MCF 10A (cell line): Measurements from ENCODE around the gene ENTPD6. TPM values are rescaled to one million over a fixed set of nuclear protein-coding genes. Genes with fewer than 3 reads are reported as not detected.

Experiments used
- BruUV-seq: library from RNA; stranded (reverse); fragments of 400-500 nt; replicated peaks from 2 replicates; lab custom pipeline; 2021; lab: Mats Ljungman, UMichigan
- CTCF ChIA-PET: fragments of 300-600 bp; sonication (Branson Sonifier 250); formaldehyde crosslinking; extraction: SDS; loops from one replicate; lab custom pipeline; 2021; ENCODE audit warnings: antibody characterized with exemption, inconsistent platforms; lab: Yijun Ruan, JAX
- POLR2A ChIA-PET: fragments of 300-600, 350-650 bp; sonication (Branson Sonifier 250); formaldehyde crosslinking; extraction: SDS; loops from one replicate; lab custom pipeline; 2020; ENCODE audit warnings: antibody characterized with exemption, inconsistent platforms; lab: Yijun Ruan, JAX
- DNase-seq: peaks from one replicate; pipeline ENCODE4 v3.0.0-alpha.2; 2018; ENCODE audit not compliant: unreplicated experiment
- H3K27ac Mint-ChIP-seq: one replicate; pipeline ENCODE4 v1.8.0; 2022; ENCODE audit warnings: mild to moderate bottlenecking, low read depth, mixed read lengths; ENCODE audit not compliant: unreplicated experiment
- H3K27me3 Mint-ChIP-seq: one replicate; pipeline ENCODE4 v1.8.0; 2022; ENCODE audit warnings: mixed read lengths; ENCODE audit not compliant: insufficient read depth, unreplicated experiment
- H3K36me3 Mint-ChIP-seq: one replicate; pipeline ENCODE4 v1.8.0; 2022; ENCODE audit warnings: mild to moderate bottlenecking, moderate library complexity, mixed read lengths; ENCODE audit not compliant: insufficient read depth, unreplicated experiment
- H3K4me1 Mint-ChIP-seq: one replicate; pipeline ENCODE4 v1.8.0; 2022; ENCODE audit warnings: mixed read lengths; ENCODE audit not compliant: insufficient read depth, unreplicated experiment
- H3K4me3 Mint-ChIP-seq: one replicate; pipeline ENCODE4 v1.8.0; 2022; ENCODE audit warnings: mild to moderate bottlenecking, moderate library complexity, mixed read lengths; ENCODE audit not compliant: unreplicated experiment
- H3K9me3 Mint-ChIP-seq: one replicate; pipeline ENCODE4 v1.8.0; 2022; ENCODE audit warnings: mixed read lengths; ENCODE audit not compliant: unreplicated experiment
- CTCF ChIP-seq: fragments of 200-600 bp; IDR thresholded peaks from one replicate; pipeline ENCODE4 v1.8.0; 2022; ENCODE audit warnings: antibody characterized with exemption, mild to moderate bottlenecking; ENCODE audit not compliant: unreplicated experiment
- intact Hi-C: fragments of 100-400 bp; cut with micrococcal nuclease; formaldehyde crosslinking; loops from 2 replicates; pipeline ENCODE4 v1.14.1; 2022
- total RNA-seq: library from RNA; stranded (reverse); gene quantifications from 2 replicates; pipeline ENCODE4 v1.2.3, GENCODE V29; 2022

The ENTPD6 gene
- total RNA-seq, 1 experiment from 2014 or later, result 98.0 TPM

GRCh38 chr20:25206548-25206947 lies 11.0 kb downstream of the ENTPD6 start:
- no TSS peak for BruUV-seq
- no peak overlapping the region for H3K27ac Mint-ChIP-seq
- no peak for TF ChIP-seq CTCF
- CTCF ChIA-PET, result interaction anchor here (1.2 kb wide), 1 partner anchor 89 kb away, joined by 3 read pairs; no protein-coding TSS in a partner anchor
- no peaks in the 10 kb centered on the region for H3K9me3 Mint-ChIP-seq
- H3K27me3 Mint-ChIP-seq, result no peaks in the 10 kb centered on the region
- no peak overlapping the region for H3K4me3 Mint-ChIP-seq
- H3K36me3 Mint-ChIP-seq, result peaks cover 16% of the 10 kb centered on the region
- intact Hi-C loops, result no loop called here
- peaks cover 20% of the 10 kb centered on the region for H3K4me1 Mint-ChIP-seq
- DNase-seq, result no peak
- POLR2A ChIA-PET, result interaction anchor here (1.3 to 8.4 kb wide), 3 partner anchors 10 to 43 kb away, joined by 4 to 81 read pairs (median 8); partner anchors contain the start of gene PYGB

GRCh38 chr20:25207149-25207959 lies 11.8 kb downstream of the ENTPD6 start:
- no peaks in the 10 kb centered on the region for H3K27me3 Mint-ChIP-seq
- ChIA-PET CTCF (interaction anchor here (1.2 to 1.6 kb wide), 3 partner anchors 10 to 192 kb away, joined by 3 to 5 read pairs (median 3); no protein-coding TSS in a partner anchor), POLR2A (interaction anchor here (1.3 to 8.4 kb wide), 4 partner anchors 11 to 42 kb away, joined by 3 to 81 read pairs (median 6); partner anchors contain the start of gene PYGB)
- H3K4me3 Mint-ChIP-seq, result no peak overlapping the region
- H3K36me3 Mint-ChIP-seq, result peaks cover 19% of the 10 kb centered on the region
- BruUV-seq, result no TSS peak
- H3K4me1 Mint-ChIP-seq, result peaks cover 18% of the 10 kb centered on the region
- no peak for TF ChIP-seq CTCF
- no peak overlapping the region for H3K27ac Mint-ChIP-seq
- DNase-seq, result no peak
- intact Hi-C loops, result no loop called here
- H3K9me3 Mint-ChIP-seq, result no peaks in the 10 kb centered on the region

GRCh38 chr20:25207960-25208534 lies 12.5 kb downstream of the ENTPD6 start:
- intact Hi-C loops, result no loop called here
- no peak overlapping the region for H3K27ac Mint-ChIP-seq

More at GRCh38 chr20:25207960-25208534, 12.5 kb downstream of the ENTPD6 start:
- no peaks in the 10 kb centered on the region for H3K27me3 Mint-ChIP-seq
- H3K4me3 Mint-ChIP-seq, result no peak overlapping the region
- no peaks in the 10 kb centered on the region for H3K9me3 Mint-ChIP-seq
- ChIA-PET CTCF (interaction anchor here (1.3 to 1.6 kb wide), 2 partner anchors 10 to 191 kb away, joined by 3 to 5 read pairs; no protein-coding TSS in a partner anchor), POLR2A (interaction anchor here (1.4 to 2.2 kb wide), 3 partner anchors 11 to 39 kb away, joined by 3 to 8 read pairs (median 4); no protein-coding TSS in a partner anchor)
- BruUV-seq, result no TSS peak
- TF ChIP-seq CTCF, result no peak
- peaks cover 25% of the 10 kb centered on the region for H3K36me3 Mint-ChIP-seq
- H3K4me1 Mint-ChIP-seq, result peaks cover 16% of the 10 kb centered on the region
- no peak for DNase-seq
